HepG2 (cell line): ENCODE data around the gene WDHD1. TPM values are rescaled to one million over a fixed set of nuclear protein-coding genes. Genes with fewer than 3 reads are reported as not detected.

Source experiments
- GATAD2A ChIP-seq: IDR thresholded peaks from 2 replicates; pipeline ENCODE4 v1.6.1; 2016
- HOXA5 ChIP-seq: sonication (generic); formaldehyde crosslinking; IDR thresholded peaks from 2 replicates; pipeline ENCODE4 v1.4.0; 2020; ENCODE audit warnings: missing genetic modification reagents
- KAT7 ChIP-seq: IDR thresholded peaks from 2 replicates; pipeline ENCODE4 v1.6.1; 2018; ENCODE audit warnings: borderline replicate concordance, missing compliant biosample characterization
- MBD4 ChIP-seq: IDR thresholded peaks from 2 replicates; pipeline ENCODE4 v1.6.1; 2012; ENCODE audit warnings: low read length, inconsistent platforms, borderline replicate concordance
- NBN ChIP-seq: fragments of 450-650 bp; conservative IDR thresholded peaks from 2 replicates; pipeline ENCODE4 v1.6.1; 2017
- NFIB ChIP-seq: sonication (generic); formaldehyde crosslinking; IDR thresholded peaks from 2 replicates; pipeline ENCODE4 v1.9.0; 2021; ENCODE audit warnings: missing genetic modification reagents, mild to moderate bottlenecking, borderline replicate concordance
- NR2F1 ChIP-seq, 2 experiments: fragments of 450-650 bp in 1 of 2; formaldehyde crosslinking in 1 of 2; IDR thresholded peaks; 2 replicates each; pipeline versions ENCODE4 v1.5.0 to v1.6.1; 2016 to 2020; ENCODE audit warnings: mild to moderate bottlenecking in 1 of 2, missing compliant biosample characterization in 1 of 2, missing genetic modification reagents in 1 of 2, moderate library complexity in 1 of 2
- PATZ1 ChIP-seq: sonication (generic); formaldehyde crosslinking; IDR thresholded peaks from 2 replicates; pipeline ENCODE4 v1.4.0; 2020; ENCODE audit warnings: missing genetic modification reagents
- PBX3 ChIP-seq: sonication (generic); formaldehyde crosslinking; IDR thresholded peaks from 2 replicates; pipeline ENCODE4 v1.8.1; 2023; ENCODE audit warnings: missing genetic modification reagents, inconsistent platforms, borderline replicate concordance
- SNRNP70 ChIP-seq: fragments of 200-400 bp; formaldehyde crosslinking; IDR thresholded peaks from 2 replicates; pipeline ENCODE4 v1.6.1; 2017; ENCODE audit warnings: mild to moderate bottlenecking, low read depth, low read length, moderate library complexity
- SP4 ChIP-seq: sonication (generic); formaldehyde crosslinking; IDR thresholded peaks from 2 replicates; pipeline ENCODE4 v1.8.1; 2023; ENCODE audit warnings: mild to moderate bottlenecking, missing genetic modification reagents
- SRY ChIP-seq: sonication (generic); formaldehyde crosslinking; IDR thresholded peaks from 2 replicates; pipeline ENCODE4 v1.8.0; 2022; ENCODE audit warnings: mild to moderate bottlenecking, missing genetic modification reagents
- UBTF ChIP-seq: sonication (generic); formaldehyde crosslinking; IDR thresholded peaks from 2 replicates; pipeline ENCODE4 v1.4.0; 2020; ENCODE audit warnings: mild to moderate bottlenecking, missing genetic modification reagents
- ZC3H4 ChIP-seq: sonication (generic); formaldehyde crosslinking; IDR thresholded peaks from 2 replicates; pipeline ENCODE4 v1.4.0; 2020; ENCODE audit warnings: missing genetic modification reagents, borderline replicate concordance
- ZEB1 ChIP-seq: IDR thresholded peaks from 2 replicates; pipeline ENCODE4 v1.6.1; 2012; ENCODE audit warnings: mild to moderate bottlenecking, low read depth, inconsistent platforms; ENCODE audit not compliant: insufficient replicate concordance
- ZNF136 ChIP-seq: sonication (generic); formaldehyde crosslinking; IDR thresholded peaks from 2 replicates; pipeline ENCODE4 v1.8.1; 2022; ENCODE audit warnings: low read depth, mild to moderate bottlenecking, moderate library complexity, missing genetic modification reagents
- ZNF142 ChIP-seq: sonication (generic); formaldehyde crosslinking; IDR thresholded peaks from 2 replicates; pipeline ENCODE4 v1.4.0; 2020; ENCODE audit warnings: missing genetic modification reagents
- ZNF530 ChIP-seq: sonication (generic); formaldehyde crosslinking; IDR thresholded peaks from 2 replicates; pipeline ENCODE4 v1.5.0; 2020; ENCODE audit warnings: low read depth, mild to moderate bottlenecking, missing genetic modification reagents
- polyA plus RNA-seq, 8 experiments: library from polyadenylated mRNA; depleted of rRNA in 3 of 8; stranded (reverse) in 7 of 8; unstranded in 1 of 8; fragments of >200 nt; fragmentation: Illumina TruSeq in 4 of 8; extraction: Trizol in 4 of 8; gene quantifications; 2 replicates each; pipeline versions ENCODE4 v1.2.1 to v1.2.3, GENCODE V29; 2011 to 2016; ENCODE audit warnings: low read depth in 4 of 8, missing spikeins in 1 of 8, mixed read lengths in 1 of 8; ENCODE audit not compliant: insufficient read depth in 1 of 8
- total RNA-seq, 5 experiments: library from RNA; depleted of rRNA; stranded (reverse); fragments of >200 nt; fragmentation: Illumina TruSeq; extraction: Trizol; gene quantifications; 2 replicates each; pipeline ENCODE4 v1.2.3, GENCODE V29; 2016; ENCODE audit warnings: low read depth in 1 of 5

Gene WDHD1
- total and polyA plus RNA-seq, 2 of the 13 experiments (the other 11 are each of a cell fraction or from before 2014, with no cell fraction given): 5.5 to 27.5 TPM

- peak; percentile 91 for TF ChIP-seq ZNF142
- no peak for TF ChIP-seq ZNF530 (CRISPR knock-in tag)
- 0 out of 2 replicates have a peak, but pooled peaks have one; percentile 57 for TF ChIP-seq KAT7 (CRISPR knock-in tag)
- TF ChIP-seq UBTF (CRISPR knock-in tag): peak; percentile 80
- no peak for TF ChIP-seq SNRNP70
- peak; percentile 31 for TF ChIP-seq GATAD2A (CRISPR knock-in tag)
- peak; percentile 87 for TF ChIP-seq PATZ1
- TF ChIP-seq SP4 (CRISPR knock-in tag): peak; percentile 47; the same call in 1 of the 2 replicates
- no peak for TF ChIP-seq NFIB
- peak; percentile 74 for TF ChIP-seq ZEB1
- TF ChIP-seq NBN: no peak
- TF ChIP-seq NR2F1 (CRISPR knock-in tag; IDR thresholded peaks at IDR 0.05): no peak
- peak; percentile 40; the same call in 1 of the 2 replicates for TF ChIP-seq ZC3H4 (CRISPR knock-in tag)
- peak; percentile 96 for TF ChIP-seq SRY (CRISPR knock-in tag)
- no peak for TF ChIP-seq MBD4
- TF ChIP-seq PBX3 (CRISPR knock-in tag): peak; percentile 63; the same call in 1 of the 2 replicates
- TF ChIP-seq ZNF136 (CRISPR knock-in tag): no peak
- peak; percentile 85; the same call in 1 of the 2 replicates for TF ChIP-seq HOXA5 (CRISPR knock-in tag)
Observed at GRCh38 chr14:55051423-55052268, 24.7 kb upstream of the WDHD1 start, which contains the start of gene MAPK1IP1L (continued).
